GM04504 (cell line): ENCODE measurements around the gene VEPH1.
A peak's percentile ranks its signal among the peaks of the same experiment; 100 is the strongest.
"Not testable (repeated sequence)": the region's sequence is repeated elsewhere in the genome, so short reads cannot be mapped to it uniquely, and the experiment has no call there.

Experiments
- DNase-seq: peaks from one replicate; pipeline ENCODE4 v3.0.0-alpha.2; 2012; ENCODE audit warnings: low read depth

The VEPH1 gene

DNA sequence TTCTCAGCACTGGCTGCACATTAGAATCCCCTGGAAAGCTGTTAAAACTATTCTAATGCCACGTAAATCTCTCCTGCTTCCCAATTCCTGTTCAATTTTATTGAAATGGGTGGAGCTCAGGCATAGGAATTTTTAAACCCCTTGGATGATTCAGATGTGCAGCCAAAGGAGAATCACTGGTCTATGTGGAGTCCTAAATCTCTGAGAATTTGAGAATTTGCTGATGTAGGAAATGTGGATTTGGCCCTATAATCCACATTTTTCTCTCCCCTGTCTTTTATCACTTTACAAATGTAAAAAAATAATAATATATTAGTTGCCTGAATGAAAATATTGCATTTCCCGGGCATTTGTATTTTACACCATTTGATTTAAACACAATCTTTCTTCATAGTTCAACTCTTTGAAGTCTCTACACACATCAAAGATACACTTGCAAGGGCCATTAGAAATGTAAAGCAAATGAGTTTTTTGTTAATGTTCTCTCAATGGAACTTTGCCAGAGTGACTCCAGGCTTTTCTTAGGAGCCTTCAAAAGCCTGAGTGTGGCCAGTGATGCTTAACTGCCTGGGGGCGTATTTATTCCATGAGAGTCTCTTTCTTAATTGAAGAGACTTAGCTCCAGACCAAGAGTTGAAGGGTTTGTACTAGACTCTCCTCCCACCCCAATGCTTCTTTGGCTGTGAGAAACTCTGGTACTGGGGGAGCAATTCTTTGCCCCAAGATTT, 115.3 kb downstream of the VEPH1 start:
- no peak for DNase-seq

DNA sequence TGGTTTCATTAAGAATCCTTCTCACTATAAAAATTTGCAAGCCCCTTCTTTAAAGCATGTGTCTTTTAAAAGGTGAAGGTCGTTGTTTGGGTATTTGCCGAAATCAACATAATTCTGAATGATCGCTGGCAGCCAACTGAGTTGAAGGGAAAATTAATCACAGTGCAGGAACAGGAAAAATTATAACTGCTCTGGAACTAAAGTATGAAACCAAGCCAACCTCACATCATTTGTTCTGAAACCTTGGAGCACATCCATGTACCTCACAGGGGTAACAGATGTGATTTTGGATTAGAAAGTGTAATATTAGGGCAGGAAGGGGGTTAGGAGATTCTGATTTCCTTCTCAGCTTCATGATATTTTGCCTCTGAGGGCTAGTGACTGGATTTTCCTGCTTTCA, 118.7 kb downstream of the VEPH1 start:
- DNase-seq: no peak

DNA sequence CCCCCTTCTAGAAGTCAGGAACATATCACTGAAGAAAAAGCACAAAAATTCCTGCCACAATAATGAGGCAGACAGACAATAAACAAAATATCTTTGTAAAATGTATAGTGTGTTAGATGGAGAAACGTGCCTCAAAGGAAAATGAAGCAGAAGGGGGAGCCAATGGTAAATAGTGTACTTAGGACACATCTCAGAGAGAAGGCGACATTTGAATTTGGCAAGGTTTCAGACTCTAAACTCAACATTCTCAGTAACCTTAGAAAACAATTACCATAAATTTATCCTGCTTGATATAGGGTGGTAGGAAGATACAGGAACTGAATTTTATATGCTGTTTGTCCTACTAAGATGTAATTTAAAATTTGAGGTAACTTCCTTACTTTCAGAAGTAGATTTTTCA, 119.2 kb downstream of the VEPH1 start:
- DNase-seq: no peak

DNA sequence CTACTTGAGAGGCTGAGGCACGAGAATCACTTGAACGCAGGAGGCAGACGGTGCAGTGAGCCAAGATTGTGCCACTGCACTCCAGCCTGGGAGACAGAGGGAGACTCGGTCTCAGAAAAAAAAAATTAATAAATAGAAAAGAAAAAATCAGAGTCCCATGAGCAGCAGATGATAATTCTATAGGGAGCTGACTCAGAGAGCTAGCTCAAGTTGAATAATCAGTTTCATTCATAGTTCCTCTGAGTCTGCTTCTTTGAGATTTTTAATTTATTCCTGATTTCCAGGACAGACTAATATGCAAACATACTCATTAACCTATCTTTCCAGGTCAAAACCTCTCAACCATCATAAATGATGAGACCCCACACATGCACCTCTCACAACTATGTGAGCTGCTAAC, 121.6 kb downstream of the VEPH1 start:
- DNase-seq: no peak

DNA sequence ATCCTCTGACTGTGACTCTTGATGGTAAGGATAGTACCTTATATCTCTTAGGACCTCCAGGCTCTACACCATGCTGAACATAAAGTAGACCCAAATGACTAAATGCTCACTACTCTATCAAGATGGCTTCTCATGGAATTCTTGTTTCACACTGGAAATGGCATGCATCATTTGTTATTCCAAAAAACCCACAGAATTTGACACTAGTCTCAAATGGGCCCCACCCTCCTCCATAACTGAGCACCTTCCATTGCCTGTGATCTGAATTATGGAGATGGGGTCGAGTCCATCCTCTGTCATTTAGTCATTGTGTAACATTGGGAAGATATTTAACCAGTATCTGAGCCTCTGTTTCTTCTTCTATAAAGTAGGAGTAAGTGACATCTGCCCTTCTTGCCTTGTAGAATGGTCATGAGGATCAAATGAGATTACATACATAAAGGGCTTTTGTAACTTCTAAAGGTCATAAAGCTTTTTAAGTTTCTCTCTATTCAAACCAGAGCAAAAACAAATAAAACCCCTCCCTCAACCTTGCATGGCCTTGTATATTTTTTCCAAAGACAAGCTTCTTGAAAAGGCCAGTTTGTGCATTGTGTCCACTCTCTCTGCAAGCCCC, 123.6 kb downstream of the VEPH1 start:
- DNase-seq: no peak

DNA sequence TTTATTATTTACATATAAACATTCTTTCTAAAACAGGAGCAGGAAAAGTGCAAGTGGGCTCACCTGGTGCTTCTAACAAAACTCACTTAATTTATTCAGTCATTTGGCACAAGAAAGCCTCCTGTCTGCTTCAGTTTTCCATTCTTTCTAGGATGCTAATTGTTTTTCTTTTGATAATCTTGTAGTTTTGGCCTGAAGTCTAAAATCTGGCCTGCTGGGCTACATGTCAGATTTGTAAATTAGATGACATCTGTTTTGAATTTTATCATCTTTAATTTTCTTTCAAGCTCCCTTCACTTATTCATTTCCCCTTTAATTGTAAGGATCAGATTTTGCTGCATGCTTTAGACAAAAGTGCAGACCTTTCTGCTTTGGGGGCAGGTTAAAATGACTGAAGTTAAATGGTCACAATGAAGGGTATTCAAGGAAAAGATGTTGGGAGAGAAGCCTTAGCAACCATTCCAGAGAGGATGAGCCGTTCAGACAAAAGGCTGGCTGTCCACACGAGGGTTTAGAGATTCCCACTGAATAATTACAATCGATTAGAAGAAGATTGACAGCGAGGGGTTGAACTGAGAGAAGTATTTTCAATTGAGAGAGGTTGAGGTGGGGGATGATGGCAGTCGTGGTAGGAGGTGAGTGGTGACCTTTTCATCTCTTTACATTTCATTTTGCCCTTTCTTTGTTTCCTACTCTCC, 126.5 kb downstream of the VEPH1 start:
- DNase-seq: no peak

DNA sequence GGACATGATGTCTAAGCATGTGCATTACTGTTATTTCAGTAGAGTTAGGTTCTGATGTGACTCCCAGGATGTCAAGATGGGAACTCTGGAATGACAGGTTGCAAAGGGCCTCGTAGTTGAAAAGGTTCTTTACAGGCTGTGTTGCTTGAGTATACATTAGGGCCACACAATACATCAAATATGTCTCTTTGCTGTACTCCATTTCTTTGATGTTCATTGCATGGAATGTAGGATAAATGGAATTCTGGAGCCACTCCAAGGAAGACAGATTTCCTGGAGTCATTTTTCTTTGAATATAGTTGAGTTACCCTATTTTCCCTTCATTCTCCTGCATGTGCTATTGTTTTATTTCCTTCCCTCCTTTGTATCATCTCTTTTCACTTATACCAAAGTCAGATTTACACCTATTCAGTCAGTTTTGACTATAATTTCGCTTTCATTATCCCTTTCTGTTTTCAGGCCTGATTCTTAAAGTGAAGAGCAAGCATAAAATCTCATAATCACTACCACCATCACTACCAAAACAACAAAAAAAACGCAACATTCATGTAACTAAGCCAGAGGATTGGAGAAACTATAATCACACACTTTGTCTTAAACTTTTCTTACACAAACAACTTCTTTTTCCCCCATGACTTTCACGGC, 127.8 kb downstream of the VEPH1 start:
- no peak for DNase-seq

DNA sequence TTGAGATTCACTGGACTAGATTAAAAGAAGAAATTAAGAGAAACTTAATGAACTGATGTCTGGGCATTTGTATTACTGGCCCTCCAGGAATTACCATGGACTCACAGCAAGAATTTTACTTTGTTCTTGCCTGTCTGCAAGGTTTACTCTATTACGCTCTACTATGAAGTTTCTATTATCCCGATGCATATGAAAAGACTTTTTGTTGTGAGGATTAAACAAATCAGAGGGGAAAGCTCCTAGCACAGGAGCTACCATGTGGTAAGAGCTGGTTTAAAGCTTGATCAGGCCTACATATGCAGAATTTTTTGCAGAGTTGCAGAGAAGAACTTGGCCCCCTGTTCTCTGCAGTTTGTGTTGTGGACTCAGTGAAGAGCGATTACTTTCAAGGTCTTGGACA, 128.3 kb downstream of the VEPH1 start:
- DNase-seq: no peak

DNA sequence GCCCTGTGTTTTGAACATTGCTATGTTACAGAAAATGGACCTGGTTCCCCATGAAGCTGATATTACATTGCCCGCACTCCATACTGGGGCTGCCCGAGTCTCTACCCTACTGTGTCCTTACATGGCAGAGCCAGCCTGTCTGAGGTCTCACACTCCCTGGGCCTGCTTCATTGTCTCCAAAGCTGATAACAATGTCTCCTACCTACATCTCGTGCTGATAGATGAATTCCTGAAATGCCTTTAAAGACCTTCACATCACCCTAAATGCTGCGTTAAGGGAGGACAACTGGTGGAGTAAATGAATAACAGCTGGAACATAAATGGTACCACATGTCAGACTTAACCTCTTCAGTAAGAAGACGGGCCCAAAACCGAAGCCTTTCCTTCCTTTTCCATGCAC, 129.4 kb downstream of the VEPH1 start:
- DNase-seq: no peak

DNA sequence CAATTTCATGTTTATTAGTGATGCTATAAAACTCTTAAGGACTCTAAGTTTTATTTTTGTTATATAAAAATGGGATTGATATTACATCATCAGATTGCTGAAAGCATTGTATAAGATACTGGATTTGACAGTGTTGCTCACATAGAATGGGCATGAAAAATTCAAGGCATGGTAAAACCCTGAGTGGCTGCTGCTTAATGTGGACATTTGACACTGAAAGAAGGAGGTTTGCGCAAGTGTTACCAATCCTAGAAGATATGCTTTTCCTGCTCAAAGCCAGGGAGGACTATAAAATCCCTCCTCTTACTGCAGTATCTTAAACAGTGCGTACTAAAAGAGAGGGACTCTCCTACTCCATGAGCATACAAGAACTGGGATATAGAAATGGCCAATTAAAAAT, 132.3 kb downstream of the VEPH1 start:
- no peak for DNase-seq

DNA sequence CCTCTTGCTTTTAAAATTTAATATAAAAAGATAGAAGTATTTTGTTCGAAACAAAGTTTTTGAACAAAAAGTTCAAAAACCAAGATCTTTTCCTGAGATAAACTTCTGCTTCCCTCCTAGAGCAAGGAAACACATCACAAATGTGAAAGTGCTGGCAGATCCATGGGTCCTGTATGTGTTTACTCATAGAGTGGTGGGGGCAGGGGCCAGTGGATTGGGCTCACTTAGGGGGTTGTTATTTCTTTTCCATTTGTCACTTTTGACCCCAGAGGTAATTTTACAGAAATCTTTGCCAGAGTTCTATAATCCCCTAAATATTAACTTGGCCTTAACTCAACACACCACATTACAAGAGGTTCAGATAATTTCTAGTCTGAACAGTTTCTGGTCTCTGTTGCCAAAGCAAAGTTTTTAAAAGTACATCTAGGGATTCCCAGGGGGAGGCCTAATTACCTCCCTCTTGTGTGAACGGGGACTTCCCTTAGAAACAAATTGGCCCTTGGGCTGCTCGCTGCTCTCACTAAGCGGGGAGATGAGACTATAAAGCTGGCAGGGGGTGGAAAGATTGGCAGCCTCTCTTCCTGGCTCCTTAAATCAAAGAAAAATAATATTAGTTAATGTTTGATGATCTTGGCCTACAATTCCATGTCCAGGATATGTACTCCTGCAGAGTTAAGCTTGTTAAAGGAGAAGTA, 133.3 kb downstream of the VEPH1 start:
- no peak for DNase-seq

DNA sequence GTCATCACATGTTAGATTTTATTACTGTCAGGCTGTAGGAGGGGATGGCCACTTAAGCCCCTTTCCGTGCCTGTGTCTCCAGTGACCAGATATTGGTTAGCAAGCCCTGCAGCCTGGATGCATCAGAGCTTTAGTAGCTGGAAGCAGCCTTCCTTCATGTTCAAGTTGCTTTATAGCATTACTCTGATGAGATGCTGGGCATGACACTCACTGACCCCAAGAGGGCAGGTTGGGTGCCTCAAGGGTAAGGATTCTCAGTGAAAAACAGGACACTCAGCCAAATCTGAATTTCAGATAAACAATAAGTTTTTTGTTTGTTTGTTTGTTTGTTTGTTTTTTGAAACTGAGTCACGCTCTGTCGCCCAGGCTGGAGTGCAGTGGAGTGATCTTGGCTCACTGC, 135.0 kb downstream of the VEPH1 start:
- DNase-seq: no peak

DNA sequence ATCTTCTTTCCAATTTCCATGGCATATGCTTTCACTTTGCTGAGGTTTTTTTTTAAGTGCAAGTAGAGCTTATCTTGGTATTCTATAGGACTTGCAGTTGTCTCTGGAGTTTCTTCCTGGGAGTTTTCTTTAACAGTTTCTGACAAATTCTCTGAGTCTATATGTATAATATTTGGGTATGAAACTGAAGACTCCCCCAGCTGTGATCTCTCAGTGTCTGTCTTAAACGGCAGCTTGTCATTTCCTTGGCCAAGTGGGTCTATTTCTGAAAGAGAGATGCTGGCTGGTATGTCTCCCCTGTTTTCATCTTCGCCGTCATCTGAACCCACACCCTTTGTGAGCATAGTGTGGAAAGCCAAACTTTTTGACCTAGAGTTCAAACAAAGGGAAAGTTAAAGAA, 139.8 kb downstream of the VEPH1 start:
- DNase-seq: no peak

DNA sequence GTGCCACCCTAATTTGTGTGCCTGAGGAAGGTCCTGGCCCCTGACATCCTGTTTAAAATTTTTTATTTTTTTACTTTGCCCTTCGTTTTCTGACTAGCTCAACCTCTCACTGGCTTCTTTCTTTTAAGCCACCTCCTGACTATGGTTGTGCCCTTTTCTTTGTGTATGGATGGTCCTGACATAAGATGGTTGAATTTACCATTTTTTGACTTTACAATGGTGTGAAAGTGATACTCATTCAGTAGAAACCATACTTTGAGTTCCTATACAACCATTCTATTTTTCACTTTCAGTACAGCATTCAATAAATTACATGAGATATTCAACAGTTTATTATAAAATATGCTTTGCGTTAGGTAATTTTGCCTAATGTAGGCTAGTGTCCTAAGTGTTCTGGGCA, 140.9 kb downstream of the VEPH1 start:
- DNase-seq: no peak

DNA sequence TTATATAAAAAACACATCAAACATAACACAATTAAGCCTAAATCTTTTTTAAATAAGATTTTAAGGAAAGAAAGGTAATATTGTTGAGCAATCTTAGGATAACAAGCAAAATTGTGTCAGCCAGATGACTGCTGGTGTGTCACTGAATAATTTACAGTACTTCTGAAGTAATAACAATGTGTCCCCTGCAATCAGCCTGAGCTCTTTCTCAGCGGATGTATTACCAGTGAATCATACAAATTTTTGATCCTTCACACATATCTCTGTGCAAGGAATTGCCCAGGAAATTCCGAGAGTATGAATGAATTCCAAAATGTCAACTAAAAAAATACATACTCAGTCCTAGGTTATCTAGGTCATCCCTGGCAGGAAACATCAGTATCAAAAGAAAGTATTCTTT, 143.2 kb downstream of the VEPH1 start:
- DNase-seq: peak; percentile 66

DNA sequence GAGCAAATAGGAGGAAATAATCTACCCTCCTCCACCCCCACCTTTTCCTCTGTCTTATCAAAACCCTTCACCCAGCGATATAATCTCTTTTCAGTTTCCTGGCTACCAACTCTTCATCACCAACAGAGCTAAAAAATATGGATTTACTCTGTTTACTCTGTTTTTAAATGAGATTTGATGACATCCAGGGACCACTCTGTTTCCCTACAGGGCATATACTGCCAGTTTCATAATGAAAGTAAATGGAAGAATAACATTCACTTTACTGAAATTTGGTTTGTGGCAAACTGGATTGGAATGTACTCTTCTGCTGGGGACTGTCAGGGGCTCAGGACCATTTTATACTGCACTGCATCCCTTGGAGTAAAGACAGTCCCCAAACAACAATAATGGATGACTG, 146.7 kb downstream of the VEPH1 start:
- DNase-seq: no peak

DNA sequence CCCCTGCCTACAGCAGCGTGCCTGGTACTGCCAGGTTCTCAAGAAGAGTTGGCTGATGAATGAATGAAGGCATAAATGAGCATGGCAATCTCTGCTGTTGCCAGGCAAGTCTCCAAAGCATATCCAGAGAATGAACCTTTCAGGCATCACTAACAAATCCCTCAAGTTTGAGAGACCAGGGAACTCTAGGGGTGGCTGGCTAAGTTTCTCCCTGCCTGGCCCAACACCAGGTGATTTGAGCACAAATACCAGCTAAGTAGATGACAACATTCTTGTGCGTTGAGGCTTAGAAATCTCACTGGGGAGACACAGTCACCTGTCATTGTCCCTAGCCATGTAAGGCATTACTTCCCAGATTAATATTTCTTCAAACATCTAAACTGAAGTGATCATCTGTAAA, 147.9 kb downstream of the VEPH1 start:
- no peak for DNase-seq

DNA sequence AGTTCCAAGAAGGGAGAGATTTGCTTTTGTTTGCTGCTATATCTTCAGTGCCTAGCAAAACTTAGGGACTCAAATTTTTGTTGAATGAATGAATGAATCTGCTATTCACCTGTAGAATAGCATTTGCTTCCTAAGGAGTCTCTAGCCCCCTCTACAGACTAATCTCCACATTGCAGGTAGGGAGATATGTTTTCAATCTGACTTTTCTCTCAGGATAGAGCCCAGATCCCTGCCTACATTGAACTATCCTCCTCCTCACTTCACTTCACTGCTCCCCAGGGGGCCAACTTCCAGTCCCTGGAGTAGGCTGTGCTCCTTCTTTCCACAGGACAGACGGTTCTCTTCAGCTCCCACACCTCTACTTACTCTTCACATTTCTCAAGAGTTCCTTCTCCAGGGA, 148.5 kb downstream of the VEPH1 start:
- DNase-seq: no peak

DNA sequence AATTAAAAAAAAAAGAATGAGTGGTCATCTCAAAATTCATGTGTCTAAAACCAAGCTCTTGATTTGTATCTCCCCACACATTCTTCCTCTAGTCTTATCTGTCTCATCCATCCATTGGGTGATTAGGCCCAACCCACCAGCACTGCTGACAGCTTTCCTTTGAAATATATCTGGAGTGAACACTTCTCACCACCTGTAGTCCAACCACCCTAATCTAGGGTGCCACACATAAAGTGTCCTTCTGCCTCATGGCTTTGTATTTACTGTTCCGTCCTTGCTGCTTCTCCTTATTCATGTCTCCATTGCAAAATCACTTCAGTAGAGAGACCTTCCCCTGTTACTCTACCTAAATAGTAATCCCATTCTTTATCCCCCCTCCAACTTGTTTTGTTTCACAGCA, 149.0 kb downstream of the VEPH1 start:
- DNase-seq: no peak

DNA sequence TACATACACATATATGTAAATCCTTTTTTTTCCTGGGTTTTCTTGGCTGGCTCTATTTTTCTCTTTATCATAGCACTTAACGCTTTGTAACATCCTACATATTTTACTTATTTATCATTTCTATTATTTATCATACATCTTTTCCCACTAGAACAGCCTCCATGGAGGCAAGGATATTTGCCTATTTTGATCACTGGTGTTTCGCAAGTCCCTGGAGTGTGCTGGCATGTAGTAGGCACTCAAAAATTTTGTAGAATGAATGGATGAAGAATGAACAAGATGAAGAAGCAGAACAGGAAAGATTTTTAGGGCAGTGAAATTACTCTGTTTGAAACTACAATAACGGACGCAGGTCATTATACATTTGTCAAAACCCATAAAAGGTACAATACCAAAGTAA, 149.6 kb downstream of the VEPH1 start:
- DNase-seq: no peak

DNA sequence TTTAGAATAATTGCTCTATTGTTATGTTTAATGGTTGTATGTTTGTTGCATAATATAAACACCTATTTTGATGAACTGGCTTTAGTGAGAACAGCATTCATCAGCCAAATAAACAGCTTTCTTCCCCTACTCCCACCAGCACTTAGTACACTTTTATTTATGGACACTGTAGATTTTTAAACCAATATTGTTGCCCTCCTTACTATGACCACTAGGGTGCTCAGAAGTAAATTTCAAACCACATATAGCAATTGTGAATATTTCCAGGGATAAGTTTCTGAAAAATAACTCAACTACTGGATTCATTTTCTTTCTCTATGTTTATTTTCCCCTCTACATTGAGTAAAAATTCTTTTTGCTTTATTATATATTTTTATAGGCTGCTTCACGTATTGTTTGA, 151.2 kb downstream of the VEPH1 start:
- no peak for DNase-seq

DNA sequence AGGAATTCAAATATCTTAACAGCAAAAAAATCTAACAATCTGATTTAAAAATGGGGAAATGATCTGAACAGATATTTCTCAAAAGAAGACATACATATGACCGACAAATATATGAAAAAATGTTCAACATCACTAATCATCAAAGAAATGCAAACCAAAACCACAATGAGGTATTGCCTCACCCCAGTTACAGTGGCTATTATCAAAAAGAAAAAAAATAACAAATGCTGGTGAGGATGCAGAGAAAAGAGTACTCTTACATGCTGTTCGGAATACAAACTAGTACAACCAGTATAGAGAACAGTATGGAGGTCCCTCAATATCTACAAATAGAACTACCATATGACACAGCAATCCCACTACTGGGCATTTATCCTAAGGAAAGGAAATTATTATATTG, 152.6 kb downstream of the VEPH1 start:
- DNase-seq: not testable (repeated sequence)
